ENCODE measurements around the gene MAGI2.

Gene MAGI2

GRCh38 chr7:78792006-78792405, 661.5 kb downstream of the MAGI2 start:
- Histone ChIP-seq H3K9me3 (replicated peaks in 1 of 2; ENCODE audit: control insufficient read depth in 2 of 2, insufficient read depth in 1 of 2, low read depth in 1 of 2, low read length in 2 of 2) (peaks cover 0 to 3% of the 10 kb centered on the region in 2 donors), H3K36me3 (replicated peaks in 1 of 2; ENCODE audit: control insufficient read depth in 2 of 2, insufficient read depth in 2 of 2, low read length in 2 of 2) (no peaks in the 10 kb centered on the region), H3K4me1 (ENCODE audit: control insufficient read depth in 2 of 2, insufficient read depth in 1 of 2, low read depth in 1 of 2, low read length in 2 of 2) (no peaks in the 10 kb centered on the region), H3K23ac (ENCODE audit: low read depth, low read length, poor library complexity) (no peak overlapping the region), H3K79me1 (ENCODE audit: low read depth, low read length) (no peaks in the 10 kb centered on the region), H2BK5ac (ENCODE audit: low read length) (no peak overlapping the region), H2BK12ac (ENCODE audit: low read length) (no peak overlapping the region), H2AFZ (ENCODE audit: low read length) (no peak overlapping the region), H3K27ac (replicated peaks; ENCODE audit: low read length) (no peak overlapping the region), H4K8ac (ENCODE audit: low read depth, low read length) (no peak overlapping the region), H2BK120ac (ENCODE audit: low read depth, low read length) (no peak overlapping the region), H4K91ac (ENCODE audit: low read depth, low read length, poor library complexity) (no peak overlapping the region), H3K9ac (ENCODE audit: low read depth, low read length, poor library complexity) (no peak overlapping the region), H3K4me3 (ENCODE audit: low read length in 2 of 2) (no peak overlapping the region), H3K14ac (ENCODE audit: low read length) (no peak overlapping the region), H3K4me2 (ENCODE audit: insufficient read depth, low read length, poor library complexity, severe bottlenecking) (no peak overlapping the region), H2AK5ac (ENCODE audit: low read depth, low read length) (no peak overlapping the region), H2BK15ac (ENCODE audit: low read length) (no peak overlapping the region), H3K27me3 (ENCODE audit: control insufficient read depth in 3 of 3, insufficient read depth in 3 of 3, low read depth in 1 of 3, low read length in 3 of 3) (no peaks in the 10 kb centered on the region), H3K4ac (ENCODE audit: low read length) (no peak overlapping the region), H3K18ac (ENCODE audit: low read length) (no peak overlapping the region)
- WGBS, 2 donors (ENCODE audit: extremely low coverage in 2 of 2, insufficient read length in 2 of 2, insufficient replicate concordance in 1 of 2), result no CpG with 5 or more reads among the region's 6 CpGs
- no peak for DNase-seq (ENCODE audit: low spot score)

- H2BK15ac ChIP-seq (ENCODE audit: low read length), result no peak overlapping the region
- no peak overlapping the region for H4K8ac ChIP-seq (ENCODE audit: low read depth, low read length)
- no peaks in the 10 kb centered on the region for H3K4me1 ChIP-seq (ENCODE audit: control insufficient read depth in 2 of 2, insufficient read depth in 1 of 2, low read depth in 1 of 2, low read length in 2 of 2)
- no peak overlapping the region for H2AFZ ChIP-seq (ENCODE audit: low read length)
- H3K4ac ChIP-seq (ENCODE audit: low read length), result no peak overlapping the region
- no peak overlapping the region for H2AK5ac ChIP-seq (ENCODE audit: low read depth, low read length)
- no peak overlapping the region for H3K4me3 ChIP-seq (ENCODE audit: low read length in 2 of 2)
- no peak overlapping the region for H3K23ac ChIP-seq (ENCODE audit: low read depth, low read length, poor library complexity)
- no peak overlapping the region for H3K9ac ChIP-seq (ENCODE audit: low read depth, low read length, poor library complexity)
- DNase-seq (ENCODE audit: low spot score), result no peak
- no peak overlapping the region for H2BK12ac ChIP-seq (ENCODE audit: low read length)
- H3K14ac ChIP-seq (ENCODE audit: low read length), result no peak overlapping the region
- H3K4me2 ChIP-seq (ENCODE audit: insufficient read depth, low read length, poor library complexity, severe bottlenecking), result no peak overlapping the region
- H3K27me3 ChIP-seq (ENCODE audit: control insufficient read depth in 3 of 3, insufficient read depth in 3 of 3, low read depth in 1 of 3, low read length in 3 of 3), result no peaks in the 10 kb centered on the region
- no peak overlapping the region for H3K18ac ChIP-seq (ENCODE audit: low read length)
- no peaks in the 10 kb centered on the region for H3K9me3 ChIP-seq (replicated peaks in 1 of 2; ENCODE audit: control insufficient read depth in 2 of 2, insufficient read depth in 1 of 2, low read depth in 1 of 2, low read length in 2 of 2)
- H2BK5ac ChIP-seq (ENCODE audit: low read length), result no peak overlapping the region
- no peaks in the 10 kb centered on the region for H3K79me1 ChIP-seq (ENCODE audit: low read depth, low read length)
- no peak overlapping the region for H3K27ac ChIP-seq (replicated peaks; ENCODE audit: low read length)
- H3K36me3 ChIP-seq (replicated peaks in 1 of 2; ENCODE audit: control insufficient read depth in 2 of 2, insufficient read depth in 2 of 2, low read length in 2 of 2), result no peaks in the 10 kb centered on the region
- WGBS, 2 donors (ENCODE audit: extremely low coverage in 2 of 2, insufficient read length in 2 of 2, insufficient replicate concordance in 1 of 2), result no CpG with 5 or more reads among the region's 2 CpGs
- H4K91ac ChIP-seq (ENCODE audit: low read depth, low read length, poor library complexity), result no peak overlapping the region
- H2BK120ac ChIP-seq (ENCODE audit: low read depth, low read length), result no peak overlapping the region
Measured at GRCh38 chr7:78788464-78788863, 665.0 kb downstream of the MAGI2 start.

- Histone ChIP-seq H3K79me1 (ENCODE audit: low read depth, low read length) (no peaks in the 10 kb centered on the region), H3K9ac (ENCODE audit: low read depth, low read length, poor library complexity) (no peak overlapping the region), H2AK5ac (ENCODE audit: low read depth, low read length) (no peak overlapping the region), H3K14ac (ENCODE audit: low read length) (no peak overlapping the region), H2BK120ac (ENCODE audit: low read depth, low read length) (no peak overlapping the region), H3K23ac (ENCODE audit: low read depth, low read length, poor library complexity) (no peak overlapping the region), H4K91ac (ENCODE audit: low read depth, low read length, poor library complexity) (no peak overlapping the region), H3K18ac (ENCODE audit: low read length) (no peak overlapping the region), H3K27me3 (ENCODE audit: control insufficient read depth in 3 of 3, insufficient read depth in 3 of 3, low read depth in 1 of 3, low read length in 3 of 3) (no peaks in the 10 kb centered on the region), H4K8ac (ENCODE audit: low read depth, low read length) (no peak overlapping the region), H3K4me2 (ENCODE audit: insufficient read depth, low read length, poor library complexity, severe bottlenecking) (no peak overlapping the region), H3K4me1 (ENCODE audit: control insufficient read depth in 2 of 2, insufficient read depth in 1 of 2, low read depth in 1 of 2, low read length in 2 of 2) (no peaks in the 10 kb centered on the region), H2BK15ac (ENCODE audit: low read length) (no peak overlapping the region), H2BK5ac (ENCODE audit: low read length) (no peak overlapping the region), H2BK12ac (ENCODE audit: low read length) (no peak overlapping the region), H3K36me3 (replicated peaks in 1 of 2; ENCODE audit: control insufficient read depth in 2 of 2, insufficient read depth in 2 of 2, low read length in 2 of 2) (no peaks in the 10 kb centered on the region), H2AFZ (ENCODE audit: low read length) (no peak overlapping the region), H3K4ac (ENCODE audit: low read length) (no peak overlapping the region), H3K9me3 (replicated peaks in 1 of 2; ENCODE audit: control insufficient read depth in 2 of 2, insufficient read depth in 1 of 2, low read depth in 1 of 2, low read length in 2 of 2) (no peaks in the 10 kb centered on the region), H3K4me3 (ENCODE audit: low read length in 2 of 2) (no peak overlapping the region), H3K27ac (replicated peaks; ENCODE audit: low read length) (no peak overlapping the region)
- no peak for DNase-seq (ENCODE audit: low spot score)
- WGBS, 2 donors (ENCODE audit: extremely low coverage in 2 of 2, insufficient read length in 2 of 2, insufficient replicate concordance in 1 of 2), result no CpG with 5 or more reads among the region's 1 CpG
Measured at GRCh38 chr7:78787854-78788253, 665.6 kb downstream of the MAGI2 start.

- Histone ChIP-seq H2AK5ac (ENCODE audit: low read depth, low read length) (no peak overlapping the region), H3K79me1 (ENCODE audit: low read depth, low read length) (no peaks in the 10 kb centered on the region), H2BK120ac (ENCODE audit: low read depth, low read length) (no peak overlapping the region), H3K18ac (ENCODE audit: low read length) (no peak overlapping the region), H3K4me3 (ENCODE audit: low read length in 2 of 2) (no peak overlapping the region), H3K9me3 (replicated peaks in 1 of 2; ENCODE audit: control insufficient read depth in 2 of 2, insufficient read depth in 1 of 2, low read depth in 1 of 2, low read length in 2 of 2) (no peaks in the 10 kb centered on the region), H3K23ac (ENCODE audit: low read depth, low read length, poor library complexity) (no peak overlapping the region), H3K9ac (ENCODE audit: low read depth, low read length, poor library complexity) (no peak overlapping the region), H3K27ac (replicated peaks; ENCODE audit: low read length) (no peak overlapping the region), H3K4me1 (ENCODE audit: control insufficient read depth in 2 of 2, insufficient read depth in 1 of 2, low read depth in 1 of 2, low read length in 2 of 2) (no peaks in the 10 kb centered on the region), H4K8ac (ENCODE audit: low read depth, low read length) (no peak overlapping the region), H3K4ac (ENCODE audit: low read length) (no peak overlapping the region), H3K4me2 (ENCODE audit: insufficient read depth, low read length, poor library complexity, severe bottlenecking) (no peak overlapping the region), H2BK15ac (ENCODE audit: low read length) (no peak overlapping the region), H3K36me3 (replicated peaks in 1 of 2; ENCODE audit: control insufficient read depth in 2 of 2, insufficient read depth in 2 of 2, low read length in 2 of 2) (no peaks in the 10 kb centered on the region), H2AFZ (ENCODE audit: low read length) (no peak overlapping the region), H3K27me3 (ENCODE audit: control insufficient read depth in 3 of 3, insufficient read depth in 3 of 3, low read depth in 1 of 3, low read length in 3 of 3) (no peaks in the 10 kb centered on the region), H2BK12ac (ENCODE audit: low read length) (no peak overlapping the region), H2BK5ac (ENCODE audit: low read length) (no peak overlapping the region), H4K91ac (ENCODE audit: low read depth, low read length, poor library complexity) (no peak overlapping the region), H3K14ac (ENCODE audit: low read length) (no peak overlapping the region)
- DNase-seq (ENCODE audit: low spot score), result no peak
- no CpG with 5 or more reads among the region's 2 CpGs for WGBS, 2 donors (ENCODE audit: extremely low coverage in 2 of 2, insufficient read length in 2 of 2, insufficient replicate concordance in 1 of 2)
Measured at GRCh38 chr7:78786055-78786454, 667.4 kb downstream of the MAGI2 start.

Data from neuronal stem cell (in vitro differentiated cells).